Neural crest cell (in vitro differentiated cells): ENCODE data around the gene SPRR3. TPM values are rescaled to one million over a fixed set of nuclear protein-coding genes. Genes with fewer than 3 reads are reported as not detected.

Source experiments
- DNase-seq: peaks from one replicate; pipeline ENCODE4 v3.0.0; 2021; ENCODE audit warnings: low read depth, mixed read lengths, low spot score
- H3K27ac Mint-ChIP-seq: one replicate; pipeline ENCODE4 v1.8.0; 2021; ENCODE audit warnings: mild to moderate bottlenecking, mixed read lengths; ENCODE audit not compliant: unreplicated experiment
- H3K27me3 Mint-ChIP-seq: 2 replicates; pipeline ENCODE4 v1.8.0; 2021; ENCODE audit warnings: low read depth, mild to moderate bottlenecking, mixed read lengths
- H3K36me3 Mint-ChIP-seq: 2 replicates; pipeline ENCODE4 v1.8.0; 2021; ENCODE audit warnings: low read depth, mild to moderate bottlenecking, mixed read lengths
- H3K4me1 Mint-ChIP-seq: 2 replicates; pipeline ENCODE4 v1.8.0; 2021; ENCODE audit warnings: mixed read lengths
- H3K4me3 Mint-ChIP-seq: one replicate; pipeline ENCODE4 v1.8.0; 2021; ENCODE audit warnings: mild to moderate bottlenecking, mixed read lengths
- H3K9me3 Mint-ChIP-seq: 2 replicates; pipeline ENCODE4 v1.8.0; 2021; ENCODE audit warnings: mixed read lengths
- CTCF ChIP-seq: fragments of 200-600 bp; sonication (generic); conservative IDR thresholded peaks from 2 replicates; pipeline ENCODE4 v1.5.0; 2021; ENCODE audit warnings: antibody characterized with exemption, mild to moderate bottlenecking
- total RNA-seq: library from RNA; stranded (reverse); gene quantifications from 2 replicates; pipeline ENCODE4 v1.2.1, GENCODE V29; 2021

Gene SPRR3
- total RNA-seq, 1 donor from 2014 or later: not detected

GRCh38 chr1:152965853-152966252 is 35.7 kb upstream of the SPRR3 start:
- Mint-ChIP-seq H3K36me3 (no peaks in the 10 kb centered on the region), H3K9me3 (no peaks in the 10 kb centered on the region), H3K27me3 (peaks cover 6% of the 10 kb centered on the region), H3K4me1 (no peaks in the 10 kb centered on the region), H3K4me3 (no peak overlapping the region), H3K27ac (no peak overlapping the region)
- DNase-seq: no peak
- TF ChIP-seq CTCF: no peak

GRCh38 chr1:152967201-152967600 is 34.3 kb upstream of the SPRR3 start:
- no peak for TF ChIP-seq CTCF
- Mint-ChIP-seq H3K27ac (no peak overlapping the region), H3K36me3 (no peaks in the 10 kb centered on the region), H3K4me3 (no peak overlapping the region), H3K9me3 (no peaks in the 10 kb centered on the region), H3K4me1 (no peaks in the 10 kb centered on the region), H3K27me3 (peaks cover 11% of the 10 kb centered on the region)
- DNase-seq: no peak

DNA sequence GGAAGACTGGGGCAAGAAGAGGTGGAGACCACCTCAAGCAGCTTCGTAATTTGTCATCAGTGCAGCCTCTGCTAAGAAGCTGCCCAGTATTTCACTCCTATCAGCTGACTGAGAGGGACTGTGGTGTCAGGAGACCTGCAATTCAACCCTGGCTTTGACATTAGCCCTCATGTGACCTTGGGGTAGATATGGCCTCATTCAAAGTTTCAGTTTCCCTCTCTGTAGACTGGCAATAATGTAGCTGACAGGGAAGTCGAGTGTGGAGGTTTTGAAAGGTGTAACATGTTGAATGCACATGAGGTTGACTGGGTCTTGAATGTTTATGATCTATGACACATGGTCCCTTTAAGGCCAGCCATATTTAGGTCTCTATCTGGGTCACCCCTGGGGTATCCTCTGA is 33.3 kb upstream of the SPRR3 start:
- Mint-ChIP-seq H3K27me3 (peaks cover 11% of the 10 kb centered on the region), H3K4me1 (no peaks in the 10 kb centered on the region), H3K27ac (no peak overlapping the region), H3K4me3 (no peak overlapping the region), H3K9me3 (no peaks in the 10 kb centered on the region), H3K36me3 (no peaks in the 10 kb centered on the region)
- TF ChIP-seq CTCF: no peak
- DNase-seq: no peak

- no peak for TF ChIP-seq CTCF
- no peak overlapping the region for H3K27ac Mint-ChIP-seq
- H3K9me3 Mint-ChIP-seq: no peaks in the 10 kb centered on the region
- peaks cover 11% of the 10 kb centered on the region for H3K27me3 Mint-ChIP-seq
- H3K4me1 Mint-ChIP-seq: no peaks in the 10 kb centered on the region
- H3K4me3 Mint-ChIP-seq: no peak overlapping the region
- no peak for DNase-seq
- H3K36me3 Mint-ChIP-seq: no peaks in the 10 kb centered on the region
Measured at GRCh38 chr1:152969036-152969435, 32.5 kb upstream of the SPRR3 start.

- H3K27me3 Mint-ChIP-seq: peaks cover 10% of the 10 kb centered on the region
- DNase-seq: no peak
- no peaks in the 10 kb centered on the region for H3K4me1 Mint-ChIP-seq
Measured at GRCh38 chr1:152970495-152970894, 31.1 kb upstream of the SPRR3 start, which contains the start of gene SPRR4. TSS of gene SPRR4 (plus strand) at chr1:152970648. CDS start at chr1:152971891, 1,243 bp downstream.

More at GRCh38 chr1:152970495-152970894, 31.1 kb upstream of the SPRR3 start, which contains the start of gene SPRR4:
- no peaks in the 10 kb centered on the region for H3K36me3 Mint-ChIP-seq
- no peak within 1 kb of the TSS for H3K4me3 Mint-ChIP-seq
- no peak for TF ChIP-seq CTCF
- no peaks in the 10 kb centered on the region for H3K9me3 Mint-ChIP-seq
- no peak within 1 kb of the TSS for H3K27ac Mint-ChIP-seq
